Measurements from ENCODE around the gene SNRNP25. TPM values are rescaled to one million over a fixed set of nuclear protein-coding genes. Genes with fewer than 3 reads are reported as not detected.

Gene SNRNP25
- total and polyA plus RNA-seq, 9 of the 15 experiments (the other 6 are each of a cell fraction or from before 2014, with no cell fraction given): 59.0 to 176 (median 108) TPM

GRCh38 chr16:76535-77272 lies 23.1 kb downstream of the SNRNP25 start (continued):
- TF ChIP-seq ZNF318 (IDR thresholded peaks at IDR 0.05; ENCODE audit: borderline replicate concordance in 1 of 2, low read depth in 1 of 2) (peak in 1 of 2 experiments; percentile 67; a peak in 1 of 4 replicates), TCF3 (CRISPR knock-in tag; IDR thresholded peaks at IDR 0.05) (0 out of 2 replicates have a peak, but pooled peaks have one; percentile 22), NR4A1 (CRISPR knock-in tag; IDR thresholded peaks at IDR 0.05) (0 out of 2 replicates have a peak, but pooled peaks have one; percentile 53), NR4A1 (tag; IDR thresholded peaks at IDR 0.05) (no peak), ZKSCAN1 (IDR thresholded peaks at IDR 0.05; ENCODE audit: low read depth, low read length) (no peak), FOXM1 (IDR thresholded peaks at IDR 0.05; ENCODE audit: low read depth) (no peak), FOXM1 (CRISPR knock-in tag; IDR thresholded peaks at IDR 0.05; ENCODE audit: low read depth) (0 out of 2 replicates have a peak, but pooled peaks have one; percentile 17), YY1 (IDR thresholded peaks at IDR 0.05; ENCODE audit: borderline replicate concordance in 1 of 3, control insufficient read depth in 1 of 3, extremely low read depth in 1 of 3, insufficient read depth in 3 of 3, insufficient read length in 1 of 3, insufficient replicate concordance in 2 of 3, low read depth in 1 of 3, low read length in 2 of 3) (peak in 1 of 3 experiments; percentile 14), ELF1 (tag; IDR thresholded peaks at IDR 0.05) (peak; percentile 7; the same call in 1 of the 2 replicates), BRF2 (IDR thresholded peaks at IDR 0.05; ENCODE audit: borderline replicate concordance, insufficient read depth, insufficient read length) (no peak)
- TF ChIP-seq, protein P1, sequence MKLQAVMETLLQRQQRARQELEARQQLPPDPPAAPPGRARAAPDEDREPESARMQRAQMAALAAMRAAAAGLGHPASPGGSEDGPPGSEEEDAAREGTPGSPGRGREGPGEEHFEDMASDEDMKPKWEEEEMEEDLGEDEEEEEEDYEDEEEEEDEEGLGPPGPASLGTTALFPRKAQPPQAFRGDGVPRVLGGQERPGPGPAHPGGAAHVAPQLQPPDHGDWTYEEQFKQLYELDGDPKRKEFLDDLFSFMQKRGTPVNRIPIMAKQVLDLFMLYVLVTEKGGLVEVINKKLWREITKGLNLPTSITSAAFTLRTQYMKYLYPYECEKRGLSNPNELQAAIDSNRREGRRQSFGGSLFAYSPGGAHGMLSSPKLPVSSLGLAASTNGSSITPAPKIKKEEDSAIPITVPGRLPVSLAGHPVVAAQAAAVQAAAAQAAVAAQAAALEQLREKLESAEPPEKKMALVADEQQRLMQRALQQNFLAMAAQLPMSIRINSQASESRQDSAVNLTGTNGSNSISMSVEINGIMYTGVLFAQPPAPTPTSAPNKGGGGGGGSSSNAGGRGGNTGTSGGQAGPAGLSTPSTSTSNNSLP (IDR thresholded peaks at IDR 0.05; ENCODE audit: borderline replicate concordance, low read depth, low read length): 0 out of 2 replicates have a peak, but pooled peaks have one; percentile 14
